Ureter (tissue), 1 donor: Measurements from ENCODE around the gene OR51L1. TPM values are rescaled to one million over a fixed set of nuclear protein-coding genes. Genes with fewer than 3 reads are reported as not detected.

Experiments used
- DNase-seq: peaks from one replicate; pipeline ENCODE4 v3.0.0-alpha.2; 2020; ENCODE audit warnings: low spot score
- total RNA-seq: library from RNA; stranded (reverse); gene quantifications from one replicate; pipeline ENCODE4 v1.2.4, GENCODE V29; 2023
- donor health status: DM: yes; HTN: yes; CAD: no.

Gene OR51L1
- total RNA-seq, 1 donor from 2014 or later: not detected

DNA sequence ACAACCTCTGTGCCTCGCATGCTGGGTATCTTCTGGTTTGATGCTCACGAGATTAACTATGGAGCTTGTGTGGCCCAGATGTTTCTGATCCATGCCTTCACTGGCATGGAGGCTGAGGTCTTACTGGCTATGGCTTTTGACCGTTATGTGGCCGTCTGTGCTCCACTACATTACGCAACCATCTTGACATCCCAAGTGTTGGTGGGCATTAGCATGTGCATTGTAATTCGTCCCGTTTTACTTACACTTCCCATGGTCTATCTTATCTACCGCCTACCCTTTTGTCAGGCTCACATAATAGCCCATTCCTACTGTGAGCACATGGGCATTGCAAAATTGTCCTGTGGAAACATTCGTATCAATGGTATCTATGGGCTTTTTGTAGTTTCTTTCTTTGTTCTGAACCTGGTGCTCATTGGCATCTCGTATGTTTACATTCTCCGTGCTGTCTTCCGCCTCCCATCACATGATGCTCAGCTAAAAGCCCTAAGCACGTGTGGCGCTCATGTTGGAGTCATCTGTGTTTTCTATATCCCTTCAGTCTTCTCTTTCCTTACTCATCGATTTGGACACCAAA, 52.2 kb downstream of the OR51L1 start:
- DNase-seq: no peak

Other genes with a start within 250 kb of the OR51L1 start
- gene OR51F1, start 224.9 kb upstream of the OR51L1 start, total RNA-seq: not detected
- not detected for gene OR52R1, start 190.5 kb upstream of the OR51L1 start, total RNA-seq
- not detected for gene OR51F2, start 173.5 kb upstream of the OR51L1 start, total RNA-seq
- not detected for gene OR51S1, start 145.6 kb upstream of the OR51L1 start, total RNA-seq
- not detected for gene OR51T1, start 113.0 kb upstream of the OR51L1 start, total RNA-seq
- gene OR51A7, start 91.1 kb upstream of the OR51L1 start, total RNA-seq: not detected
- not detected for gene OR51G2, start 75.5 kb upstream of the OR51L1 start, total RNA-seq
- not detected for gene OR51G1, start 70.5 kb upstream of the OR51L1 start, total RNA-seq
- not detected for gene OR51A4, start 47.2 kb upstream of the OR51L1 start, total RNA-seq
- not detected for gene OR51A2, start 39.1 kb upstream of the OR51L1 start, total RNA-seq
- gene OR52J3, start 51.7 kb downstream of the OR51L1 start, total RNA-seq: not detected
- not detected for gene OR52E2, start 64.8 kb downstream of the OR51L1 start, total RNA-seq
- gene OR52E1, start 74.7 kb downstream of the OR51L1 start, total RNA-seq: not detected
- not detected for gene OR52A5, start 143.5 kb downstream of the OR51L1 start, total RNA-seq
- gene OR52A1, start 159.9 kb downstream of the OR51L1 start, total RNA-seq: not detected
- gene OR51V1, start 205.8 kb downstream of the OR51L1 start, total RNA-seq: not detected
- gene HBB, start 232.2 kb downstream of the OR51L1 start, total RNA-seq: 144 TPM
- gene HBD, start 239.6 kb downstream of the OR51L1 start, total RNA-seq: 0.75 TPM